ENCODE data around the gene RGS11. TPM values are rescaled to one million over a fixed set of nuclear protein-coding genes. Genes with fewer than 3 reads are reported as not detected.

Gene RGS11
- total RNA-seq, 3 donors from 2014 or later = 3.1 to 7.5 (median 5.9) TPM

GRCh38 chr16:290681-291405, 15.1 kb upstream of the RGS11 start:
- H3K27ac ChIP-seq = no peak overlapping the region
- peaks cover 7% of the 10 kb centered on the region for H3K36me3 ChIP-seq
- H3K4me1 ChIP-seq = no peaks in the 10 kb centered on the region
- no peaks in the 10 kb centered on the region for H3K9me3 ChIP-seq
- no peak overlapping the region for H3K4me3 ChIP-seq
- no peak for TF ChIP-seq CTCF (IDR thresholded peaks at IDR 0.05)
- no peak for TF ChIP-seq POLR2A (IDR thresholded peaks at IDR 0.05)
- TF ChIP-seq POLR2AphosphoS5 (IDR thresholded peaks at IDR 0.05) = no peak
- intact Hi-C loops (cut with DNase I; ENCODE audit: low total_unique reads) = no loop called here
- no peaks in the 10 kb centered on the region for H3K27me3 ChIP-seq
- DNase-seq (ENCODE audit: low spot score in 2 of 2) = no peak

GRCh38 chr16:290015-290680, 14.4 kb upstream of the RGS11 start:
- Histone ChIP-seq H3K9me3 (no peaks in the 10 kb centered on the region), H3K27me3 (no peaks in the 10 kb centered on the region), H3K36me3 (peaks cover 7% of the 10 kb centered on the region), H3K27ac (no peak overlapping the region), H3K4me3 (no peak overlapping the region), H3K4me1 (no peaks in the 10 kb centered on the region)
- DNase-seq (ENCODE audit: low spot score in 2 of 2) = no peak
- intact Hi-C loops (cut with DNase I; ENCODE audit: low total_unique reads) = no loop called here
- no peak for TF ChIP-seq POLR2AphosphoS5 (IDR thresholded peaks at IDR 0.05)
- no peak for TF ChIP-seq POLR2A (IDR thresholded peaks at IDR 0.05)
- no peak for TF ChIP-seq CTCF (IDR thresholded peaks at IDR 0.05)

DNA sequence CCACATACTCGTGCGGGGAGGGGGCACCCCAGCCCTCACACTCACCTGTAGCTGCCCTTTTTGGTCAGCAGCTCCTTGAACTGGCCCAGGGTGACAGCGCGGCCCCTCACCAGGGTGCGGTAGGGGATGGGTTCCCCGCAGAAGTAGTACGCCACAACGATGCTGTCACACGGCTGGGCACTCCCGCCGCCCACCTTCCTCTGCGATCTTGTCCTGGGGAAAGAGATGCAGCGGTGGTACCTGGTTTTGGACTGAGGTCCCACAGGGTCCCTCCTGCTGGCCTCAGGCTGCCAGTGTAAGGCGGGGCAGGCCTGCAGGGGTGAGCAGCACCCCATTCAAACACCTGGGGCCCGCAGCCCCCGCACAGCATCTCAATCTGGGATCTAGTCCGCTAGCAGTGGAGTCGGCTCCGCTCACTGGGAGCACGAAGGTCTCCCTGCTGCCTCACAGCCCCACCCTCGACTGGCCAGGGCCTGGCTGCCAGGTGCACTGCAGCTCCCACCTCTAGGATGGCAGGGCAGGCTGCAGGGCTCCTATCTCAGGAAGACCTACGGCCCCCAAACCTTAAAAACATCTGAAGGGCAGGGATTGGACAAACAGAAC, 13.8 kb upstream of the RGS11 start:
- no peaks in the 10 kb centered on the region for H3K9me3 ChIP-seq
- no peaks in the 10 kb centered on the region for H3K4me1 ChIP-seq
- no peak for TF ChIP-seq POLR2A (IDR thresholded peaks at IDR 0.05)
- no peak for TF ChIP-seq POLR2AphosphoS5 (IDR thresholded peaks at IDR 0.05)
- TF ChIP-seq CTCF (IDR thresholded peaks at IDR 0.05) = no peak
- peaks cover 7% of the 10 kb centered on the region for H3K36me3 ChIP-seq
- intact Hi-C loops (cut with DNase I; ENCODE audit: low total_unique reads) = no loop called here
- no peak overlapping the region for H3K27ac ChIP-seq
- no peak overlapping the region for H3K4me3 ChIP-seq
- no peak for DNase-seq (ENCODE audit: low spot score in 2 of 2)
- no peaks in the 10 kb centered on the region for H3K27me3 ChIP-seq

DNA sequence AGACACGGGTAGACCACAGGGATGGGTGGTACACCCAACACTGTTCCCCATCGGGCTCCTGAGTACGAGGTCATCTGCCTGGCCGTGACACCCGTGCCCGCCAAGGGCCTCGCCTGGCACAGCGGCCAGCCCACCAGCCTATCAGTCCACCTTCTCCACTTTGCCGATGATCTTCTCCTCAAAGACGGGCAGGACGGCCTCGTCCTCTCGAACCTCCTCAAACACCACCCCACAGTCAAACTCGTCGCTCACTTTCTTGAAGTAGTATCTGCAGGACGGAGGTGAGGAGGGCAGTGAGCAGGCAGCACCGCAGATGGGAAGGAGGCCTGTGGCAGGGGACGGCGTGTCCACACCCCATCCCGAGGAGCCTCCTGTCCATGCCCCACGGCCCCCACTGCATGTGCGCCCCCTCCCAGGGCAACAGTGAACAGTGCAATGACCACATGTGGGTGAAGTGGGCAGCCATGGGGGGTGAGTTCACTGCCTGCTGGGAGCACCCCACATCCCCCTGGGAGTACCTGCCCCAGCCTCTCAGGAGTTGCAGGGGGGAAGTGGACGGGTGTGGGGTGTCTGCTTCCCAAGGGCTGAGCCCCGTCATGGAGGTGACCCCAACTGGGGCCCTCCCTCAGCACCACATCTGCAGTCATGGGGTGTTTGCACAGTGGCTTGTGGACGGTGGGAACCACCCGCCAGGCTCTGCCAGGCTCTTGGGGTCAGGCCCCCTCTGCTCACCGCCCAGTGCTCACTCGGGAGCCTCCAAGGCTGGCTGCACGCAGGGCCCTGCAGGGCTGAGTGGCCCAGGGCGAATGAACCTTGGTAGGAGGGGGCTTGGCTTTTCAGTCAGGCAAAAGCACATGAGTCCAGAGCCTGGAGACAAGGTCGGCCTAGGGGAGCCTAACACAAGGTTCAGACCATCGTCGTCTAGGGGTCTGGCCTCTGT, 12.5 kb upstream of the RGS11 start:
- TF ChIP-seq POLR2AphosphoS5 (IDR thresholded peaks at IDR 0.05) (no peak), POLR2A (IDR thresholded peaks at IDR 0.05) (no peak), CTCF (IDR thresholded peaks at IDR 0.05) (no peak)
- intact Hi-C loops (cut with DNase I; ENCODE audit: low total_unique reads) = no loop called here

More for the DNA sequence above, 12.5 kb upstream of the RGS11 start:
- DNase-seq (ENCODE audit: low spot score in 2 of 2) = no peak
- Histone ChIP-seq H3K36me3 (peaks cover 7% of the 10 kb centered on the region), H3K4me3 (no peak overlapping the region), H3K4me1 (no peaks in the 10 kb centered on the region), H3K27me3 (peaks cover 0 to 2% of the 10 kb centered on the region in 2 donors), H3K27ac (no peak overlapping the region), H3K9me3 (no peaks in the 10 kb centered on the region)

Measured in breast epithelium (tissue), 4 donors.